Upper lobe of left lung (tissue), 6 donors: Measurements from ENCODE around the gene CFAP69. TPM values are rescaled to one million over a fixed set of nuclear protein-coding genes. Genes with fewer than 3 reads are reported as not detected.
A peak's percentile ranks its signal among the peaks of the same experiment; 100 is the strongest.

Experiments
- ATAC-seq, 2 donors: fragments of 200-7000 bp; cut with Tn5 transposase; one replicate each; pipeline ENCODE4 v1.9.1; 2022; ENCODE audit warnings: mild to moderate bottlenecking in 2 of 2, moderate library complexity in 2 of 2; ENCODE audit not compliant: low FRiP score in 2 of 2
- DNase-seq, 2 donors: peaks; one replicate each; pipeline ENCODE4 v3.0.0-alpha.2; 2019 to 2020
- H3K27ac ChIP-seq, 4 donors: fragments of 200-600 bp; sonication (generic); one replicate each; pipeline ENCODE4 v1.5.1; 2016 to 2019
- H3K27me3 ChIP-seq, 4 donors: fragments of 200-600 bp; sonication (generic); one replicate each; pipeline ENCODE4 v1.5.1; 2017 to 2019
- H3K36me3 ChIP-seq, 4 donors: fragments of 200-600 bp; sonication (generic); one replicate each; pipeline ENCODE4 v1.5.1; 2016 to 2019
- H3K4me1 ChIP-seq, 4 donors: fragments of 200-600 bp; sonication (generic); one replicate each; pipeline ENCODE4 v1.5.1; 2018 to 2019
- H3K4me3 ChIP-seq, 4 donors: fragments of 200-600 bp; sonication (generic); one replicate each; pipeline ENCODE4 v1.5.1; 2017 to 2019; ENCODE audit warnings: mild to moderate bottlenecking in 2 of 4, moderate library complexity in 1 of 4
- H3K9me3 ChIP-seq, 4 donors: fragments of 200-600 bp; sonication (generic); one replicate each; pipeline ENCODE4 v1.5.1; 2018 to 2019
- CTCF ChIP-seq, 6 experiments: fragments of 450-650 bp in 4 of 6; fragments of 200-600 bp in 2 of 6; sonication (generic) in 2 of 6; IDR thresholded peaks; one replicate each; pipeline ENCODE4 v1.5.1; 2016 to 2019; ENCODE audit warnings: antibody characterized with exemption in 6 of 6
- EP300 ChIP-seq, 4 donors: sonication (generic); formaldehyde crosslinking; IDR thresholded peaks; one replicate each; pipeline ENCODE4 v1.5.1; 2017; ENCODE audit warnings: antibody characterized with exemption in 4 of 4, control low read depth in 2 of 4
- POLR2A ChIP-seq, 4 donors: fragments of 450-650 bp; IDR thresholded peaks; one replicate each; pipeline ENCODE4 v1.5.1; 2016 to 2017; ENCODE audit warnings: antibody characterized with exemption in 4 of 4, mild to moderate bottlenecking in 2 of 4
- POLR2AphosphoS5 ChIP-seq, 2 donors: sonication (generic); formaldehyde crosslinking; IDR thresholded peaks; one replicate each; pipeline ENCODE4 v1.5.1; 2017; ENCODE audit warnings: antibody characterized with exemption in 2 of 2
- WGBS, 2 donors: methylation state at CpG; one replicate each; pipeline ENCODE4 v1.1.5; 2017 to 2018; 5-methylcytosine and 5-hydroxymethylcytosine counted together
- total RNA-seq, 6 donors: library from RNA; depleted of rRNA in 4 of 6; stranded (reverse); fragments of >200 nt in 4 of 6; gene quantifications; one replicate each; pipeline versions ENCODE4 v1.1.0 to v1.2.1, GENCODE V29; 2016 to 2021
- donor health status: DM: no; HTN: no; CAD: no; lungs with moderate emphysema.
- donor health status: DM: no; HTN: yes; CAD: no; lungs with severe emphysema.

The CFAP69 gene
- total RNA-seq, 6 donors from 2014 or later, result 3.4 to 34.9 (median 6.9) TPM

GRCh38 chr7:90222811-90223725 is 21.9 kb upstream of the CFAP69 start:
- TF ChIP-seq POLR2AphosphoS5 (IDR thresholded peaks at IDR 0.05) (peak in 1 of 2 donors; percentile 13), CTCF (IDR thresholded peaks at IDR 0.05) (no peak), EP300 (IDR thresholded peaks at IDR 0.05) (no peak)
- ATAC-seq (peak; percentile 67 to 92), DNase-seq (no peak)
- 81 to 86% methylated on average over 5 of the region's 5 CpGs for WGBS, 2 donors
- Histone ChIP-seq H3K9me3 (no peaks in the 10 kb centered on the region), H3K27me3 (no peaks in the 10 kb centered on the region), H3K36me3 (no peaks in the 10 kb centered on the region), H3K4me1 (no peaks in the 10 kb centered on the region), H3K27ac (no peak overlapping the region), H3K4me3 (no peak overlapping the region)

GRCh38 chr7:90224195-90224594 is 20.8 kb upstream of the CFAP69 start:
- no peak for DNase-seq
- Histone ChIP-seq H3K4me1 (no peaks in the 10 kb centered on the region), H3K36me3 (no peaks in the 10 kb centered on the region), H3K27ac (no peak overlapping the region), H3K4me3 (no peak overlapping the region), H3K9me3 (no peaks in the 10 kb centered on the region), H3K27me3 (no peaks in the 10 kb centered on the region)
- TF ChIP-seq POLR2A (IDR thresholded peaks at IDR 0.05), result no peak
- no peak for TF ChIP-seq CTCF (IDR thresholded peaks at IDR 0.05)
- no peak for ATAC-seq
- WGBS, 2 donors, result 48 to 61% methylated on average over 3 of the region's 3 CpGs

GRCh38 chr7:90225181-90225580 is 19.8 kb upstream of the CFAP69 start:
- whole genome bisulfite sequencing, 2 donors, result 90 to 97% methylated on average over 3 of the region's 3 CpGs

GRCh38 chr7:90225601-90226000 is 19.4 kb upstream of the CFAP69 start:
- ATAC-seq, result no peak
- Histone ChIP-seq H3K4me1 (no peaks in the 10 kb centered on the region), H3K4me3 (no peak overlapping the region), H3K36me3 (no peaks in the 10 kb centered on the region), H3K27me3 (no peaks in the 10 kb centered on the region), H3K27ac (no peak overlapping the region), H3K9me3 (no peaks in the 10 kb centered on the region)
- 58 to 63% methylated on average over 1 of the region's 1 CpG for WGBS, 2 donors
- no peak for DNase-seq
- TF ChIP-seq POLR2A (IDR thresholded peaks at IDR 0.05) (no peak), POLR2AphosphoS5 (IDR thresholded peaks at IDR 0.05) (no peak), CTCF (IDR thresholded peaks at IDR 0.05) (no peak), EP300 (IDR thresholded peaks at IDR 0.05) (no peak)

More at GRCh38 chr7:90225181-90225580, 19.8 kb upstream of the CFAP69 start:
- Histone ChIP-seq H3K4me1 (no peaks in the 10 kb centered on the region), H3K27ac (no peak overlapping the region), H3K9me3 (no peaks in the 10 kb centered on the region), H3K36me3 (no peaks in the 10 kb centered on the region), H3K4me3 (no peak overlapping the region), H3K27me3 (no peaks in the 10 kb centered on the region)
- ATAC-seq (no peak), DNase-seq (no peak)
- TF ChIP-seq POLR2A (IDR thresholded peaks at IDR 0.05), result no peak
- no peak for TF ChIP-seq EP300 (IDR thresholded peaks at IDR 0.05)
- no peak for TF ChIP-seq POLR2AphosphoS5 (IDR thresholded peaks at IDR 0.05)
- no peak for TF ChIP-seq CTCF (IDR thresholded peaks at IDR 0.05)

- Histone ChIP-seq H3K4me1 (no peaks in the 10 kb centered on the region), H3K4me3 (no peak overlapping the region), H3K36me3 (no peaks in the 10 kb centered on the region), H3K27me3 (no peaks in the 10 kb centered on the region), H3K9me3 (no peaks in the 10 kb centered on the region), H3K27ac (no peak overlapping the region)
- no peak for ATAC-seq
- WGBS, 2 donors, result 95 to 96% methylated on average over 5 of the region's 5 CpGs
- DNase-seq, result no peak
- no peak for TF ChIP-seq POLR2A (IDR thresholded peaks at IDR 0.05)
- no peak for TF ChIP-seq EP300 (IDR thresholded peaks at IDR 0.05)
- no peak for TF ChIP-seq POLR2AphosphoS5 (IDR thresholded peaks at IDR 0.05)
Observed at GRCh38 chr7:90227259-90227658, 17.7 kb upstream of the CFAP69 start.
